ENCODE results near the gene MBNL1.

MBNL1 gene

GRCh38 chr3:152253514-152253913 is 15.2 kb upstream of the MBNL1 start:
- Histone ChIP-seq H3K4me3 (ENCODE audit: low read depth, low read length) (no peak overlapping the region), H3K9me3 (ENCODE audit: control insufficient read depth, insufficient read depth, low read depth, low read length) (no peaks in the 10 kb centered on the region), H3K4me1 (ENCODE audit: control insufficient read depth, insufficient read depth, low read length) (no peaks in the 10 kb centered on the region), H3K36me3 (ENCODE audit: control insufficient read depth in 2 of 2, insufficient read depth in 1 of 2, low read length in 2 of 2) (no peaks in the 10 kb centered on the region), H3K27ac (ENCODE audit: extremely low read depth, low read depth, low read length) (no peak overlapping the region)
- POLR2A ChIA-PET: no interaction called here
- TF ChIP-seq ZNF132 (tag by site-specific recombination; IDR thresholded peaks at IDR 0.05; ENCODE audit: borderline replicate concordance) (no peak), HOXA7 (CRISPR knock-in tag; IDR thresholded peaks at IDR 0.05; ENCODE audit: borderline replicate concordance) (no peak), ZNF792 (tag by site-specific recombination; IDR thresholded peaks at IDR 0.05) (no peak), ZNF513 (tag by site-specific recombination; IDR thresholded peaks at IDR 0.05) (no peak), ZNF704 (tag by site-specific recombination; IDR thresholded peaks at IDR 0.05) (no peak), SCRT1 (tag by site-specific recombination; IDR thresholded peaks at IDR 0.05; ENCODE audit: borderline replicate concordance) (no peak)
- CTCF ChIA-PET: no interaction called here

- H3K4me1 ChIP-seq (ENCODE audit: control insufficient read depth, insufficient read depth, low read length): no peaks in the 10 kb centered on the region
Measured at GRCh38 chr3:152254041-152254440, 14.7 kb upstream of the MBNL1 start.

GRCh38 chr3:152255290-152255689 is 13.4 kb upstream of the MBNL1 start:
- ChIA-PET POLR2A (interaction anchor here (1.3 kb wide), 1 partner anchor 13 kb away, joined by 6 read pairs; the partner anchor contains the start of gene MBNL1), CTCF (interaction anchor here (0.6 kb wide), 1 partner anchor 358 kb away, joined by 4 read pairs; no protein-coding TSS in a partner anchor)
- H3K4me1 ChIP-seq (ENCODE audit: control insufficient read depth, insufficient read depth, low read length): no peaks in the 10 kb centered on the region
- H3K27ac ChIP-seq (ENCODE audit: extremely low read depth, low read depth, low read length): no peak overlapping the region
- H3K4me3 ChIP-seq (ENCODE audit: low read depth, low read length): no peak overlapping the region
- no peaks in the 10 kb centered on the region for H3K9me3 ChIP-seq (ENCODE audit: control insufficient read depth, insufficient read depth, low read depth, low read length)
- no peak for TF ChIP-seq ZXDB (tag by site-specific recombination; IDR thresholded peaks at IDR 0.05)
- H3K36me3 ChIP-seq (ENCODE audit: control insufficient read depth in 2 of 2, insufficient read depth in 1 of 2, low read length in 2 of 2): no peaks in the 10 kb centered on the region

More at GRCh38 chr3:152254041-152254440, 14.7 kb upstream of the MBNL1 start:
- Histone ChIP-seq H3K36me3 (ENCODE audit: control insufficient read depth in 2 of 2, insufficient read depth in 1 of 2, low read length in 2 of 2) (no peaks in the 10 kb centered on the region), H3K27ac (ENCODE audit: extremely low read depth, low read depth, low read length) (no peak overlapping the region), H3K4me3 (ENCODE audit: low read depth, low read length) (no peak overlapping the region), H3K9me3 (ENCODE audit: control insufficient read depth, insufficient read depth, low read depth, low read length) (no peaks in the 10 kb centered on the region)
- CTCF ChIA-PET: interaction anchor here (0.6 kb wide), 1 partner anchor 109 kb away, joined by 3 read pairs; no protein-coding TSS in a partner anchor
- TF ChIP-seq SALL2 (tag by site-specific recombination; IDR thresholded peaks at IDR 0.05; ENCODE audit: borderline replicate concordance) (no peak), ZNF311 (tag by site-specific recombination; IDR thresholded peaks at IDR 0.05; ENCODE audit: borderline replicate concordance) (no peak), ZNF423 (tag by site-specific recombination; IDR thresholded peaks at IDR 0.05) (no peak), SCRT1 (tag by site-specific recombination; IDR thresholded peaks at IDR 0.05; ENCODE audit: borderline replicate concordance) (no peak), ZNF654 (tag by site-specific recombination; IDR thresholded peaks at IDR 0.05; ENCODE audit: low read depth) (no peak), MZF1 (tag by site-specific recombination; IDR thresholded peaks at IDR 0.05; ENCODE audit: borderline replicate concordance) (no peak), ZNF843 (tag by site-specific recombination; IDR thresholded peaks at IDR 0.05) (no peak), WT1 (tag by site-specific recombination; IDR thresholded peaks at IDR 0.05) (no peak), ZNF114 (tag by site-specific recombination; IDR thresholded peaks at IDR 0.05) (no peak), ZNF501 (tag by site-specific recombination; IDR thresholded peaks at IDR 0.05) (no peak), ZNF623 (tag by site-specific recombination; IDR thresholded peaks at IDR 0.05) (no peak)
- POLR2A ChIA-PET: no interaction called here

Measured in HEK293 (cell line).